ENCODE measurements around the gene TRIO.

TRIO gene

GRCh38 chr5:14532180-14532579 lies 389.0 kb downstream of the TRIO start:
- no peaks in the 10 kb centered on the region for H3K9me3 ChIP-seq (ENCODE audit: control insufficient read depth, insufficient read depth, low read depth, low read length)
- H3K4me1 ChIP-seq (ENCODE audit: control insufficient read depth, insufficient read depth, low read length): no peaks in the 10 kb centered on the region
- CTCF ChIA-PET: interaction anchor here (0.5 to 1.0 kb wide), 2 partner anchors 116 to 180 kb away, joined by 3 read pairs; no protein-coding TSS in a partner anchor
- H3K36me3 ChIP-seq (ENCODE audit: control insufficient read depth in 2 of 2, insufficient read depth in 1 of 2, low read length in 2 of 2): no peaks in the 10 kb centered on the region
- TF ChIP-seq OVOL3 (tag by site-specific recombination; IDR thresholded peaks at IDR 0.05) (no peak), ZNF501 (tag by site-specific recombination; IDR thresholded peaks at IDR 0.05) (no peak), ZNF112 (tag by site-specific recombination; IDR thresholded peaks at IDR 0.05) (no peak), INSM2 (tag by site-specific recombination; IDR thresholded peaks at IDR 0.05) (no peak), ZNF660 (tag by site-specific recombination; IDR thresholded peaks at IDR 0.05) (no peak), ZNF692 (tag by site-specific recombination; IDR thresholded peaks at IDR 0.05) (no peak), ZEB2 (tag by site-specific recombination; IDR thresholded peaks at IDR 0.05) (no peak), ZNF274 (IDR thresholded peaks at IDR 0.05; ENCODE audit: low read length) (no peak), ZNF274 (tag by site-specific recombination; IDR thresholded peaks at IDR 0.05; ENCODE audit: borderline replicate concordance) (no peak), ZNF610 (tag by site-specific recombination; IDR thresholded peaks at IDR 0.05; ENCODE audit: borderline replicate concordance) (no peak), ZNF426 (tag by site-specific recombination; IDR thresholded peaks at IDR 0.05) (no peak), SP2 (tag by site-specific recombination; IDR thresholded peaks at IDR 0.05) (no peak), ZNF132 (tag by site-specific recombination; IDR thresholded peaks at IDR 0.05; ENCODE audit: borderline replicate concordance) (no peak)
- no peak overlapping the region for H3K4me3 ChIP-seq (ENCODE audit: low read depth, low read length)
- no peak overlapping the region for H3K27ac ChIP-seq (ENCODE audit: extremely low read depth, low read depth, low read length)
- POLR2A ChIA-PET: no interaction called here

- Histone ChIP-seq H3K36me3 (ENCODE audit: control insufficient read depth in 2 of 2, insufficient read depth in 1 of 2, low read length in 2 of 2) (no peaks in the 10 kb centered on the region), H3K4me3 (ENCODE audit: low read depth, low read length) (no peak overlapping the region), H3K9me3 (ENCODE audit: control insufficient read depth, insufficient read depth, low read depth, low read length) (no peaks in the 10 kb centered on the region), H3K4me1 (ENCODE audit: control insufficient read depth, insufficient read depth, low read length) (no peaks in the 10 kb centered on the region), H3K27ac (ENCODE audit: extremely low read depth, low read depth, low read length) (no peak overlapping the region)
- POLR2A ChIA-PET: no interaction called here
- CTCF ChIA-PET: interaction anchor here (0.6 kb wide), 1 partner anchor 374 kb away, joined by 3 read pairs; no protein-coding TSS in a partner anchor
- TF ChIP-seq ZNF280C (tag by site-specific recombination; IDR thresholded peaks at IDR 0.05) (no peak), ZNF132 (tag by site-specific recombination; IDR thresholded peaks at IDR 0.05; ENCODE audit: borderline replicate concordance) (no peak), MEIS1 (CRISPR knock-in tag; IDR thresholded peaks at IDR 0.05; ENCODE audit: borderline replicate concordance) (no peak), PATZ1 (tag by site-specific recombination; IDR thresholded peaks at IDR 0.05) (no peak), ZNF398 (tag by site-specific recombination; IDR thresholded peaks at IDR 0.05) (no peak), ZNF580 (tag by site-specific recombination; IDR thresholded peaks at IDR 0.05) (no peak), ZSCAN4 (tag by site-specific recombination; IDR thresholded peaks at IDR 0.05) (no peak), RBAK (tag by site-specific recombination; IDR thresholded peaks at IDR 0.05) (no peak), ZNF629 (tag by site-specific recombination; IDR thresholded peaks at IDR 0.05) (no peak), ZNF10 (tag by site-specific recombination; IDR thresholded peaks at IDR 0.05) (no peak), ZNF658 (tag by site-specific recombination; IDR thresholded peaks at IDR 0.05) (no peak), ZNF433 (tag by site-specific recombination; IDR thresholded peaks at IDR 0.05; ENCODE audit: low read depth) (no peak)
Measured at GRCh38 chr5:14534773-14535172, 391.6 kb downstream of the TRIO start.
